Effector CD8-positive, alpha-beta T cell (primary cell): ENCODE data around the gene ACLY.

Experiments
- DNase-seq: peaks from one replicate; lab custom pipeline; 2025; lab: John Stamatoyannopoulos, UW
- total RNA-seq, 4 experiments: gene quantifications; one replicate each; lab custom pipeline; 2026; lab: John Stamatoyannopoulos, UW

ACLY gene
- total RNA-seq: 185 to 267 (median 245) reads per million in 4 experiments

GRCh38 chr17:41918314-41919164, at the start of gene ACLY:
Gene ACLY, minus strand, starts transcription at chr17:41918951. Its CDS starts 5,078 bp downstream, at chr17:41913873.
- peak; percentile 94 for DNase-seq

DNA sequence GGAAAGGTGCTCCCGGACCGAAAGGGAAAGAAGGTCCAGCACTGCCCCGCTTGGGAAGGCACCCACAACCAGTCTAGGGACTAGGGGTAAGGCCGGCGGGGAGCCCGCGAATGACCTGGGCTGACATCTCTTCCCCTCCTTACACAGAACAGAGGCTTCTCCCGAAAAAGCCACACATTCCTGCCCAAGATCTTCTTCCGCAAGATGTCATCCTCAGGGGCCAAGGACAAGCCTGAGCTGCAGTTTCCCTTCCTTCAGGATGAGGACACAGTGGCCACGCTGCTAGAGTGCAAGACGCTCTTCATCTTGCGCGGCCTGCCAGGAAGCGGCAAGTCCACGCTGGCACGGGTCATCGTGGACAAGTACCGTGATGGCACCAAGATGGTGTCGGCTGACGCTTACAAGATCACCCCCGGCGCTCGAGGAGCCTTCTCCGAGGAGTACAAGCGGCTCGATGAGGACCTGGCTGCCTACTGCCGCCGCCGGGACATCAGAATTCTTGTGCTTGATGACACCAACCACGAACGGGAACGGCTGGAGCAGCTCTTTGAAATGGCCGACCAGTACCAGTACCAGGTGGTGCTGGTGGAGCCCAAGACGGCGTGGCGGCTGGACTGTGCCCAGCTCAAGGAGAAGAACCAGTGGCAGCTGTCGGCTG, 49.3 kb upstream of the ACLY start:
- no peak for DNase-seq

DNA sequence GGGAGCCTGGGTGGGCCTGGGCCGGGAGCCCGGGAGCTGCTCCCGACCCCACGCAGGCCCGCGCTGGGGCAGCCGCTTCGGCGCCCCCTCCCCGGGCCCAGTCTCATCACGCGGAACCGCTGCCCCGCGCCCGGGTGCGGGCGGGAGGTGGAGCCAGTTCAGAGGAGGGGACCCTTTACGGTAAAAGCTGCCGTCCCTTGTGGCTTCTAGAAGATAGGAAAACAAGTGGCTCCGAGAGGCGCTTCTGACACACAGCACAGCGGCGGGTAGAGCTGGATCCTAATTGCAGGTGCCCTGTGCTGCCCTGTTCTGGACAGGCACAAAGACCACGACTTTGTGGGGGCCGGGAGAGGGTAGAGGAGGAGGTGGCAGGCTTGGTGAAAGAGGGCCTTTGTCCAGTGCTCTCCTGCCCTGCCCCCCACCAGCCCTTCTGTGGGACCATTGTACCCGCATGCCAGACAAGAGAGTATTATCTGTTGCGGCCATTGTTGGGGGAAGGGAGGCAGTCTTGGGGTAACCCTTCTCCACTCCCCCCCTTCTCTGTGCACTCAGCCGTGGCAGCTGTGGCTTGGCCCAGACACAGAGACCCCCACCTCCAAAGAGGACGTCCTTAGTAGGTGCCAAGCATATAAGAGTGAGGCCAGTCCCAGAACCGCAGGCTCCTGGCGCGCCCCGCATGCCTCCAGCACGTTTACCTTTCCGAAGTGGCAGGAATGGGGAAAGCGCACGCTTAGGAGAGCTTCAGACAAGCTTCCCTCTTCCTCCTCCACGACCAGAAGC, 48.6 kb upstream of the ACLY start:
- no peak for DNase-seq

DNA sequence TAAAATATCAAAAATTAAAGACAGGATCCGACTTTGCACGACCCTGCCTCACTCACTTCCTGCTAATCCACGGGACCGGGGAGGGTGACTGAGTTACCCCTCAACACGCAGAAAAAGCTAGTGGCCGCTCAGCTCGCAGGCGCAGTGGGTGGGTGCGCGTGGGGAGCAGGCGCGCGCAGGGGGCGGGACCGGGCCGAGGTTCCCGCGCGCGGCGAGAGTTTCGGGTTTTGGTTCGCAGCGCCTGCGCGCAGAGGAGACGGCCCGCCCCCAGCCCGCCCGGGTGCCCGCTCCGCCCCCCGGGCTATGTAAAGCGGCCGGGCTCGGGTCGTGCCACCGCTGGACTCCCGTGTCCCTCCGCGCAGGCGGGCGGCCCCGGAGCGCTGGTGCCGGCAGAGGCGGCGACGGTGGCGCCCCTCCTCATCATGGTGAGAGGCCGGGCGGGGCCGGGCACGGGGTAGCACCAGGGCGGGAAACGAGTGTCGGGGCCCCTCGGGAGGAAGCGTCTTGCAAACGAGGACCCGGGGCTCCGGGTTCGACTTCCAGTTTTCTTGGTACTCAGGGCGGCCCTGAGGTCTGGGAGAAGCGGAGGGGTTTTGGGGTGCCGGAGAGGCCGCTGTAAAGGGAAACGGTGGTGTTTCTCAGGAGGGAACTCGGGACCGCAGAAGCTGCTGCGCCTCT, 47.9 kb upstream of the ACLY start, which contains the start of gene CNP:
CNP (plus strand) TSS at position 333 of the 678 bp plus-strand sequence; CDS start at position 423, 90 bp downstream.
- DNase-seq: peak; percentile 86

GRCh38 chr17:41965694-41966462, 47.1 kb upstream of the ACLY start:
- DNase-seq: peak; percentile 57

DNA sequence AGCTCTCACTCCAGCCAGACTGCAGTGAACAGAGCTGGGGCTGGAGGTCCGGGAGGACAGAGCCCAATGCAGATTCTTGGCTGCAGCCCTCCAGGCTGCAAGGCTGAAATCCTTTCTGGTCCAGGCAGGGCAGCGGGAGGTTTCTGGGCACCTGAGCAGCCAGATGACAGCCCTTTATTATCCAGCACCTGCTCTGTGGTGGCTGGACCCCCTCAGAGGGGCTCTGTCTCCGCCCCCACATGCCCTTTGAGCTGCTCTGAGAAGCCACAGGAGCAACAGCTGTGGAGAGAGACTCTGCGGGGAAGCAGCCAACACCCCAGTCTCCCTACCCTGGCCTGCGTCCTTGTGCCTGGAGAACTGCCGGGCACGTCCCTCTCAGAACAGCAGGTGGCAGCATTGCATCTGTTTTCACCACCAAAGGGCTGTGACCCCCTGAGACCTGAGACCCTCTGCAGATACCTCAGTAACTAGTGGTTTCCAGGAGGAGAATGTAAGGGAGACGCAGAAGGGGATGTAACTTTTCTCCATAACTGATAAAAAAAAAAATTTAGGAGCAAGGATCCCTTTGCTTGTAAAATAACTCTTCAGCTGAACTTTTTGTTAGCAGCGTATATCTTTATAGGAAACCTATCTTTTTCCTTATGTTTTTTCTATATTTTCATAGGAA, 44.1 kb upstream of the ACLY start:
- peak; percentile 46 for DNase-seq

GRCh38 chr17:41962111-41962510, 43.4 kb upstream of the ACLY start:
- DNase-seq: no peak

- DNase-seq: no peak
These were observed 40.8 kb upstream of the ACLY start for GRCh38 chr17:41959336-41960095.

DNA sequence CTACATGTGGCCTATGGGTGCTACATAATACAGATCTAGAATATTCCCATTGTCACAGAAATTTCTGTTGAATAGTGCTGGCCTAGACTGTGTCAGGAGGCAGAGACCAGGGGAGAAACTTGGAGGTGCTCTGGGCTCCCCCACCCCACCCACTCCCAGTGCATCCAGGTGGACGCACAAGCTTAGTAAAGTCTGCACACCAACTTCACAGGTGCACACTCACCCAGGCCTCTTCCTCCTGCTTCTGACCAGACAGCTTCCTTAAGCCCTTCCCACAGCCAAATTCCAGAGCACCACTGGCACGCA, 40.2 kb upstream of the ACLY start:
- DNase-seq: no peak

- no peak for DNase-seq
These were observed 39.2 kb upstream of the ACLY start for GRCh38 chr17:41957869-41958439.

DNA sequence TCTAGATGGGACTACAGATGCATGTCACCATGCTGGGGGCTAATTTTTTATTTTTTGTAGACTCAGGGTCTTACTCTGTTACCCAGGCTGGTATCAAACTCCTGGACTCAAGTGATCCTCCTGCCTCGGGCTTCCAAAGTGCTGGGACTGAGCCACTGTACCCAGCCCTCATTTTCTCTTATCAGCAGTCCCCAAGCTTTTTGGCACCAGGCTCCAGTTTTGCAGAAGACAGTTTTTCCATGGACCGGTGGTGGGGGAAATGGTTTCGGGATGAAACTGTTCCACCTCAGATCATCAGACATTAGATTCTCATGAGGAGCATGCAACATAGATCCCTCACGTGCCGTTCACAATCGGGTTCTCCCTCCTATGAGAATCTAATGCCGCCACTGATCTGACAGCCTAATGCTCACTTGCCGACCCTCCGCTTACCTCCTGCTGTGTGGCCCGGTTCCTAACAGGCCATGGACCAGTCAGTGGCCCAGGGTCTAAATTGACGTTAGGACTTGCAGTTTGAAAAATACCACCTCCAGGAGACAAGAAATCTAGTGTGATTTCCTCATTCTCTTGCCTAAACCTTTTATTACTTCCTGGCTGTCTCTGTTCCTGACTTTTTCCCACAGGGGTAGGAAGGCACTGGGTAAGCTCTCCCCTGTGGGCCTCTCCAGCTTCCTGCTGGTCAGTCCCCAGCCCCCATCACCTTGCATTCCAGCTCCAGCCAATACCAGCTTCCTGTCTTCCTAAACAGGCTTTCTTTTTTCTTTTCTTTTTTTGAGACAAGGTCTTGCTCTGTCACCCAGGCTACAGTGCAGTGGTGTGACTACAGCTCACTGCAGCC, 38.5 kb upstream of the ACLY start:
- no peak for DNase-seq

DNA sequence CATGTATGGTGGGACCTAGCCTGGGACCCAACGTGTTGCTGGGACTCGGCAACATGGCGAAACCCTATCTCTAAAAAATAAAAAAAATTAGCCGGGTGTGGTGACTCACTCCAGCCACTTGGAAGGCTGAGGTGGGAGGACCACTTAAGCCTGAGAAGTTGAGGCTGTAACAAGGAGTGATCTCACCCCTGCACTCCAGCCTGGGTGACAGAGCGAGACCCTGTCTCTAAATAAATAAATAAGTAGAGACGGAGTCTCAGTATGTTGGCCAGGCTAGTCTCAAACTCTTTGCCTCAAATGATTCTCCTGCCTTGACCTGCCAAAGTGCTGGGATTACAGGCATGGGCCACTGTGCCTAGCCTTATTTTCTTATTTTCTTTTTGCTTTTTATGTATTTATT, 37.8 kb upstream of the ACLY start:
- no peak for DNase-seq

- DNase-seq: no peak
These were observed 30.2 kb upstream of the ACLY start for GRCh38 chr17:41948762-41949460.

GRCh38 chr17:41944943-41945342, 26.2 kb upstream of the ACLY start:
- no peak for DNase-seq

DNA sequence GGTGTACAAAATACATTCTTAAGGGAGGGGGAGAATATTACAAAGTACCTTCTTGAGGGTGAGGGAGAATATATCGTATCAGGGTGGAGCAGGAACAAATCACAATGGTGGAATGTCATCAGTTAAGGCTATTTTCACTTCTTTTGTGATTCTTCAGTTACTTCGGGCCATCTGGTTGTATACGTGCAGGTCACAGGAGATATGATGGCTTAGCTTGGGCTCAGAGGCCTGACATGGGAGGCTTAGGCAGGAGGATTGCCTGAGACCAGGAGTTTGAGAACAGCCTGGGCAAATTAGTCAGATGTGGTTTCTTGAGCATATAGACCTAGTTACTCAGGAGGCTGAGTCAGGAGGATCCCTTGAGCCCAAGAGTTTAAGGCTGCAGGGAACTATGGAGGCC, 24.7 kb upstream of the ACLY start:
- no peak for DNase-seq

DNA sequence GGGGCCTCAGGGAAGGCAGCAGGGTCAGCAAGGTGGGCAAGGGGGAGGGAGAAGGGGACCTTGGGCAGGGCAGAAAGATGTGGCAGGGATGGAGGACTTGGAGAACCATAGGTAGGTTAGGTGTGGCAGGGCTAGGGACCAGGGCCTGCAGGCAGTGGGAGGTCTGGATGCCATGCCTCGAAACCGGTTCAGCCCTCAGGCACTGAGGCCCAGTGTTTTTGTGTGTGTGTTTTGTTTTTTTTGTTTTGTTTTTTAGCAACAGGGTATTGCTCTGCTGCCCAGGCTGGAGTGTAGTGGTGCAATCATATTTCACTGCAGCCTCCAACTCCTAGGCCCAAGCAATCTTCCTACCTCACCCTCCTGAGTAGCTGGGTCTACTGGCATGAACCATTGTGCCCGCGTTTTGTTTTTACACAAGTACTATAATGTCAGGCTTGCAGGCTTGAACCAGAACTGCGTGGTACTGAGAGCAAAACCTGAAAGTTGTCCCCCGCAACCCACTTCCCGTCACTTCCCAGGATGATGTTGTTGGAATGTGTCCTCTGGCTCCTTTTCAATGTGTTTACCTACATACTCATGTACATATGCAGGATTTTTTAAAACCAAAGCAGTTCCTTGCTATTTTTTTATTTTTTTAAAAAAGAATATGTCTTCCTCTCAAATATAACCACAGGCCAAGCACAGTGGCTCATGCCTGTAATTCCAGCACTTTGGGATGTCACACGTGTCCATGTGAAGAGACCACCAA, 24.0 kb upstream of the ACLY start:
- DNase-seq: no peak

GRCh38 chr17:41941168-41941567, 22.4 kb upstream of the ACLY start:
- no peak for DNase-seq
